NCI-H1092 (cell line): Measurements from ENCODE around the gene BMP5.

ENCODE experiments used
- DNase-seq: peaks from one replicate; lab custom pipeline; 2025; lab: John Stamatoyannopoulos, UW

The BMP5 gene

DNA sequence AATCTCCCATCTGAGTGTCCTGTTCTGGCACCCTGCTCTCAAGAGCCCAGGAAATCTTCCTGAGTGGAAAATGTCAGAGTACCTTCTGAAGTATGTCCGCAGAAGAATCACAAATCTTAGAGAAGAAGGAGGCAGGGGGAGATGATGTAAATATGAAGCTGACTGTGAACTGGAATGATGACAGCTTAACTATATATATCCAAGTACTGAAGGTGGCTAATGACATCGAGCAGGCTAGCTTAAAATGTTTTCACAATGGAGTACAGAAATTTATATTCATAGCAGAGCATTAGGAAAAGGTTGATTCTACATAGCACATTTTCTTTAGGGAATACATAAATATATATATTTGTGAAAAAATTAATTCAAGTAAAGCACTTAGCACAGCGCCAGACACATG, 64.3 kb downstream of the BMP5 start:
- DNase-seq: no peak

DNA sequence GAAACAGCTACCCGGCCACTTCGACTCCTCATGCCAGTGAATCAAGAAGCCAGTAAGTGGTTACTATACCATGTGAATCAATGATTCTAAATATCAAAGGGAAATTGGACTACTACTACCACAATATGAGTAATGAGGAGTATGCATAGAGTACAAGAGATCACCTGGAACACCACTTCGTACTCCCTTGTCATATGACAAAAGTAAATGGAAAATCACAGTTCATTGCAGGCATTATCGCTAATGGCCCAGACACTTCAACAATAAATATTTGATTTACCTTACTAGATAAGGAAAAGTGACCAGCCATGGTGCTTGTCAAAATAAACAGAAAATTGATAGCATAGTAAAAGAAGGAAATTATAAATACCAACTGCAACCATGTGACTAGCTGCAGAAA, 73.1 kb downstream of the BMP5 start:
- DNase-seq: no peak

DNA sequence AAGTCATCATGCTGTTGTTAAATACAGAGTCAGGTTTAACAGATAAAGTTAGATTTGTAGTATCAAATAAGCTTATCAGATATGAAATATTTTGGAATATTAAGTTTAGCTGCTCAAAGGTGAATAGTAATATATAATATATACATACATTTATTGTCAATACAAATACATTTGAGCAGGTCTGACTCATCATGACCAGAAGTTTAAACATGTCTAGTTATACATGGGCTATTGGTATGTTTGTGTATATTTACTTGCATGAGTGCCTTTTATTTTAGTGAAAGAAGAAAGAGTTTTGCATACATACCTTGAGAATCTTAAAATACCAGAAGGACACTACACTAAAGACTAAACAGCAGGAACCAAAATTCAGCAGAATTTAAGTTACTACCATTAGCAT, 76.8 kb downstream of the BMP5 start:
- DNase-seq: no peak

DNA sequence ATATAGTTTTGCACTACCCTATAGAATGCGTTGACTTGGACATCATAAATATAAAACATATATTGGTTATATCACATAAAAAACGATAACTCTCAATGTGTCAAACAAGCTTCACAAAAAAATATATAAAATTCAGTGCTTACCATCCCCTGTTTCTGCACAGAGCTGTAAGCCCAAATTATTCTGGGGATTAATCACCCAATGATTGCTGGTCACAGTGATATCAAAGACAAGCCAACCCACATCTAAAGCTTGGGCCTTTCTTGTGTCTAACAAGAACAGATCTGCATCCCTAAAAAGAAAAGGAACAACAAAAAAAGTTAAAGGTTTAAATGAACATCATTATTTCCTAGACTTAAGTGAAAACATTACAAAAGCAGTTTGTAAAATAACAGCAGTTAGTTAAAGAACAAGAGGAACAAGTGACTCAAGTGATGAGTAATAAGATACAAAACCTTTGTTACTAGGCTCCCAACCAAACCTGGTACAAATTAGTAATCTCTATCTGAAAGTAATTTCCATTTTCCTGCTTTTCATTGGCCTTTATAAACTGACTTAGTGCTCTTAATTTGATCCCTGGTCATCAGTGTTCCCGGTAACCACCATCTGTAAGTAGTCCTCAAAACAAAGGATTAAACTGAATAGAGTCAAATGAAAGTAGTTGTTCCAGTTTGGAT, 81.1 kb downstream of the BMP5 start:
- DNase-seq: no peak

DNA sequence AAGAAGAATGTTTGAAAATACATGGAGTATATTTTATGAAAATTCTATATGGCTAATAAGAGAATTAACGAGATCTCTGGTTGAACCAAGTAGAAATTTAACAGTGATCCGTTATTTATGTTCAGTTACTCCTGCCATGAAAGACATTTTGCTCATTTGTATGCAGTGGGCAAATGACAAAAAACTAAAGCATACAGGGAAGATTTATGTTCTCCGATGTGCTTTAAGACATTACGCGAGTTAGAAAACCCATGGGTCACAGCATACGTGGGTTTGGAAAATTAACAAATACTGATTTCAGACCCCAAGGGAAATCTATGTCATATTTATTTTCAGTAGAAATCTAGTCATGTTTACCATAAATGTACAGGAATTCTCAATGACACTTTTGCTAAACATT, 90.1 kb downstream of the BMP5 start:
- no peak for DNase-seq

DNA sequence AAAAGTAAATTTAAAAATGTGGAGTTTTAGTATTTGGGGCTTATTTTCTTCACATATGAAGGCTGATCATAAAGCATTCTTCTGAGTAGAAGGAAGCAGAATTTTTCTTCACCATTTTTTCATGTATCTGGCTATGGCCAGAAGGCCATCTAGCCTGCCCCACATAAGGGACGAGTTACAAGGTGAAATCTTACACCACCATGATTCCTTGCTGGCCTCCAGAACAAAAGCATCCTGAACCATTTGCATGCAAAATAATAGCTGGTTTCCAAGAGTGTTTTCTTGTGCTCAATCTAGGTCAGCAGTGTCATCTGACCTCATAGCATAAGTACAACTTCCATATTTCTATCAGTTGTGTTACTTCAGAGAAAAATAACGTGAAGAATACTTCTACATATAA, 93.1 kb downstream of the BMP5 start:
- DNase-seq: no peak

DNA sequence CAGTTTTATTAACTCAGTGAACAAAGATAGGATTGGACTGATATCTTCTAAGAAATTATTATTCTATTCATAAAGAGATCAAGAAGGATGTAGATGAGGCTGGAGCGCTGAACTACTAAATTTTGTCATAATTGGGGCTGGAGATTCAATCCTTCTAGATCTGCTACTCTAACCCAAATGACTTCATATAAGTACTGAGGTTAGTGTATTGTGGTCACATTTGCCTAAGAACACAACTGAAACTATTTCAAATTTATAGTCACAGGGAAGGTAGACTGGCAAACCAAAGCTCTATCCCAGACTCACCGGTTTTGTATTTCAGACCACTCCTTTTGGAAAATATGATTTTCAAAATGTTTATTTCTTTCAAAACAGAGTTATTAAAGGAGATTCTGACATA, 96.7 kb downstream of the BMP5 start:
- DNase-seq: no peak

DNA sequence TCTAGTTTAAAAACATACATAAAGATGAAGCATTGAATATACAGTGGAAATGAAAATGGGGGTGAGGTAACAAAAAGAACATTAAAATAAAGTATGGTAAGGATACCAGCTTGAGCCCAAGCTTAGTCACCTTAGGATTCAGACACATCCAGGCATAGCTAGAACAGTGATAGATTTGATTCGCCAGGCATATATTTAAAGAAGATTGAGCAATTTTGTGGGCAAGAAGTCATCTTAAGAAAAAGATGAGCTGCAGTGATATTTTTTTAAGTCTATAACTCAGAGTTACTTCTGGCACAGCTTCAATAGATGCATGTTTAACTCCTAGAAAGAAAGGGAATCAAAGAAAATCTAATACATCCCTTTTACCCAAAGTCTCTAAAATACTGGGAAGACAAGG, 97.9 kb downstream of the BMP5 start:
- no peak for DNase-seq

DNA sequence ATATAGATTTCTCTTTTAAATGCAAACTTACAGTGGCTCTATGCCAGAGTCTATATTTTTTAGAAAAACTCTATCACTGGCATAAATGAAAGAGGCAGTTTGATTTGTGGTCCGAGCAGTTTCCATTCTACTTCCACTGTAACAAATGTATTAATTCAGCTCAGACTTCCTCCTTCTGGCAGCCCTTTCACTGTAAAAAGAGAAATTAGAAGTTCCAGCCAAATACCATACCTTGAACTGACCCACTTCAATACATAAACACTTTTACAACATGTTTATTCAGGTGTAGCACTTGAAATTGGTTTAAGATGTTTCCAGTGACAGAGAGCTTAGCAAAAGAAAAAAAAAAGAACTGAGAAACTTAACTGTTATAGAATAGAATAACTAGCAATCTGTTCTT, 99.3 kb downstream of the BMP5 start:
- DNase-seq: no peak

DNA sequence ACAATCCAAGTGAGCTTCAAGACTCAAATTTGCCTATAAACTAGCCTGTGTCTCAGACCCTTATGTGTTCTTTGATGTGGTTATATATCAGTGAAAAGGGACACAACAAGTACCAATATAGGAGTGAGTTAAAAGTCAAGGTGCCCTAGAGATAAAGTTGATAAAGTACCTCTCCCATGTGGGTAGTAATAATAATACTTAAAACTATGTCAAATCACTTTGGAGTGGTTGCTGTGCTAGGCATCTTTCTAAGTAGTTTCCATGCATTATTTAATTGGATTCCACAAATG, 100.4 kb downstream of the BMP5 start:
- DNase-seq: no peak

DNA sequence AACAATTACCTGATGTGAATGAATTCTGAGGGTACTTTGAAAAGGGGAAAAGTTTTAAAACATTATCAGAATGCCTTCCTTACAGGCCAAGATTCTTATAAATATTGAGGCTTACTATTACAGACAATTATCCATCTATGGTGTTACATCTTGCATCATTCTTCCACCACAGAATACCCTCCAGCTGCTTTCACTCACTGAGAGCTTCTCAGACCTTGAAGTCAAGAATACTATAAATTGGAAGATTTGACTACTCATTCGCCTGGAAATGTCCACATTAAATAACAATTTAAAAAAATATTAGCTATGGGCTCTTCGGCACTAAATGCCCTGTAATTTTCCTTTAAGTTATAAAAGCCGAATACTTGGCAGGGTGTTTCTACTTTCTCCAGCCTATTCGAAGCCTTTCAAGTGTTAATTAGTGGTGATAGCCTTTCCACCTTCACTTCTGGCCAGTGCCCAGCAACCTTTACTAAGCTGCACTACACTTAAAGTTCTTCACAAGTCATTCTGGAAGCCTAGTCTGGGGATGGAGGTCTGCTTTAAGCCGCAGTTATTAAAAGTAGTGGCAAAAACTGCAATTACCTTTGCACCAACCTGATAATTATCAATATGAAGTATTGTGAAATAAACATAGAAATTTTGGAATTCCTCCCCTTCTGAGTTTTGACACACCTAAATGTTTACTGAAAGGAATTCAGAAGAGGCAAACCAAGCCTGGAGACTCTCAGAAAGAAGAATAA, 100.9 kb downstream of the BMP5 start:
- DNase-seq: no peak

DNA sequence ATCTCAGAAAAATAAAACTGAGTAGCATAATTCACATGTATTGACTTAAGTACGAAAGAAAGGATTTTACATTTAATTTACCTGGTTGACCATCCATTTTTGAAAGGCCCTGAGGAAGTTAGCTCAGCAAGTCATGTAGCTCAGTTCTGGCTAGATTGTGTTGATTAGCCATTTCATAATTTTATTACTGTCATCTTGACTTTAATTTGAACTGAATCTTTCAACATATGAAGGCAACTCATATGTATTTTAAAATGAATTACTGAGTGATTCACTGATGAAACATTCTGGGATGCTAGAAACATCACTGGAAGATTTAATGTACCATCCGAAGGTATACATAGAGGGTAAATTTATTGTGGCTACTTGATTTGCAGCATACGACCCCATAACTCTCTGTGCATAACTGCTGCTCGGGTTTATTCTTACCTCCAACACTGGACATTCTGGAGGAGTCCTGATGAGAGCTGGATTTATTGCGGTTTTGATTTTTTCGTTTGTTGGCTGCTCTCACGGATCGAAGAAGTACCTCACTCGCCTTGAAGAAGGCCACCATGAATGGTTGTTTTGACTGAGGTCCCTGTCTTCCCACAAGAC, 101.7 kb downstream of the BMP5 start:
- no peak for DNase-seq

DNA sequence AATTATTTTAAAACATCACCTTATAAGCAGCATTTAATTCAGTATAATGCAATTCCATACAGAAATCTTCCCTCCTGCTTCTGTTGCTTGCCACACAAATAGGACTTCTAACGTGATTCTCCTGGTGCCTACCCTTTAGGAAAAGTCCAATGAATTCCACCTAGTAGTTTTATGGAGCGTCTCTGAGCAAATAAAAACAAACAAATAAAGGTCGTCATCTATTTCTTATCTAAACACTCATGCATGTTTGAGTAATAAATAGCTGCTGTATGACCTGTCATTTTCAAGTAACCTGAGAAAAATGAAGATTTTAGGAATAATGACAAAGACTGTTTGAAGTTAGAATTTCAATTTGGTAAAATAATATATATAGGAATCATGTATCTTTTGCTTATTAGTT, 102.7 kb downstream of the BMP5 start:
- no peak for DNase-seq

DNA sequence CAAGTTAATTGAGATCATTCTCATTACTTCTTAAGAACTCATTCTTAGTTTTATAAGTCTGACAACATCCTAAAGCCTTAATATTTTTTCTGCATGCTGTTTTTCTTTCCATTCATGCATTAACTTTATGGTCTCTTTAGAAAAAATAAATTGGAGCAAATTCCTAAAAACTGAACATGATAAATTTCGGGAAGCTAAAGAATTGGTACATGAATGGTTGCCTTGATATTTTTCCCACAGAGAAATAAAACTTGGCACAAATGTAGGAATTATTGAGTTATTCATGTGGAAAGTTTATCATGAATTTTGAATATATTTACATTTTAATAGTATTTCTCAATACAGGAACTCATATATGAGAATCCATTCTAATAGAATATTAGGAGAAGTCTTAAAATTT, 115.9 kb downstream of the BMP5 start:
- DNase-seq: no peak

DNA sequence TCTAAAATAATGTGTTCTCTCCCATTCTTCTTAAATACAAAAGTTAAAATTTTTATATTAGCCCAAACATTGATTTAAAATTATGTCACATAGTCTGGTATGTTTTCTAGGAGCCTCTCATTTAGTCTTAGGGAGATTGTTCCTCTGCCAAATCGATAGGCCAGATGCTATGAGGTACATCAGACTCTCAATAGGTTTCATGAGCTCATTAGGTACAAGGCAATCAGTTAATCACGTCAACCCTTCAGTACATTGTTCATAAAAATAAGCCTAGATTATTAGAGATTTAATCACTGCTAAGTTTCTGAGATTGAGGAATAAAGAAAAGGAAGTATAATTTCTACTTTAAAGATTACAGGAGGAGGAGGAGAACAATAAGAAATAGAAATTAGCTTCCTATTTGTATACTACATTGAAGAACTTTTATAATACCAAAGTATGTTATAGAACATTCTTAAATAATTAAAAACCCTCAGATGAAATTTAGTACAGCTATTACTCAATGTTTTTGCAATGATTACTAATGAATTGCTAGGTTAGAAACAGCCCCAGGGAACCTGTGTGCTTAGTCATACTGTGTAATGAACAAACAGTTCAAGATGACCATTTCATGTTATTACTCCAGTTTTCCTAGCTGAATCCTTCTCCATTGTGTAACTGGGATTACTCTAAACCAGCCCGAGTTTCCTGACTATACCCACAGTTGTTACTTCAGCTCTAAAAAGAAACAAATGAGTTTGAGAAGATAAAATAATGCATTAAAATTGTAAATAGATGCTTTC, 117.0 kb downstream of the BMP5 start:
- DNase-seq: no peak

DNA sequence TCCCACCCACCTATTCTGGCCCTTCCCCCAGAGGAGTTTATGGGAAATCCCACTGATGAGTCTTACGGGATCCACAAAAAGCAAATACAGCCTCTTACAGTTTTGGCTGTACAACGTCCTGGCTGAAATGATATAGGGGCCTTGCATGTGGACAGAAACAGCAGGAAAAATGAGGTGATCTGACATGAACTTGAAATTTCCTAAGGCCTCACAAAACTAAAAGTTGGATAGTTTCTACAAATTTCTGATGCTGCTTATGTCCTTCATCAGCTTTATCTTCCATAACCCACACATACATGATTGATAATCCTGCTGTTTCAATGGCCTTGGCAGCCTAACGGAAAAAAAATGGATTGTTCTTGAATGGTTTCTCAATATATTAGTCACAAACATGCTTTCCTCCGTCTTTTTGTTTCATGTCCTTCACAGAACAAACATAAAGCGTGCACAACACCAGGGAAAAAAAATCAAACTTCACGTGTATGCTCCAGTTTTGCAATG, 118.8 kb downstream of the BMP5 start:
- no peak for DNase-seq

DNA sequence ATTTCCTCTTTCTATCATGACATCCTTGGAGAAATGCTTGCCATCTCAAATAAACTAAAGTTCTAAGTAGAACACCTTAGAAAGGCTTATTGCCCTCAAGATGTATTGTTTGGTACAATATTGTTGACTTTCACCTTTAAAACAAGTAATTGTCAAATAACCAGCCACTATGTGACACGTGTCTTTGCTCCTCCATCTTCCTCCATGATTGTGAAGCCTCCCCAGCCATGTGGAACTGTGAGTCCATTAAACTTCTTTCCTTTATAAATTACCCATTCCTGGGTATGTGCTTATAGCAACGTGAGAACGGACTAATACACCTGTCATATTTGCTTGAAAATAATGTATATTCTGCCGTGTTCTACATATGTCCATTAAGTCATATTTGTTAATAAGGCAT, 126.5 kb downstream of the BMP5 start:
- DNase-seq: no peak

DNA sequence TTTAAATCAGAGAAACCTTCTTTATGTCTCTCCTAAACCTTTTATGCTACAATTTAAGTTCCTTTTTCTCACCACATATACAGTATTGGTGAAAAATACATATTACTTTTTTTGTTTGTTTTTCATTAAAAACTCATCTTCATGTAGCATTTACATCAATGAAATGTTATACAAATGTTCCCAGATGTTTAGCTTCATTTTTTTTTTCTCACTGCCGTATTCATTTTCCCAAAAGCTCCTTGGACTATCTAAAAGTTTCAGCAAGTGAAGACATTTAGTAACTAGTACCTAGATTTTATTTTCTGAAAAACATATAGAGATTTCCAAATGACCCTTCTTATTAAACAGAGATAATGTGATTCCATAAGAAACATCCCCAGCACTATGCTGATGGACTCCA, 128.9 kb downstream of the BMP5 start:
- no peak for DNase-seq

DNA sequence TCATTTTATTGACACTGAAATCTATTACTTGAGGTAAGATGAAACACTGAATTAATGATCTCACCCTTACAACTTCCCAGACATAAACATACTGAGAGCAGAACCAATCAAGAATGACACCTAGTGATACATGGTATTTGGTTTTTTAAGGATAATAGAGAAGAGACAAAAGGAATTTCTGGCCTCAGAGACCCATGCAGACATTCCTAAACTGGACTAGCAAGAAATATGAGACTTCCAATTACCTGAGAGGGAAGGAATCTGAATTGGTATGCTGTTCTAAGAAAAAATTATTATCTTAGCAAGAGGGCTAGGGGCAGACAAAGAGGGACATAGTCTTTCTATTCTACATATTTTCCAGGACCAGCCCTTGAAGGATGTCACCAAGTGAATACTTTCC, 141.1 kb downstream of the BMP5 start:
- DNase-seq: no peak

DNA sequence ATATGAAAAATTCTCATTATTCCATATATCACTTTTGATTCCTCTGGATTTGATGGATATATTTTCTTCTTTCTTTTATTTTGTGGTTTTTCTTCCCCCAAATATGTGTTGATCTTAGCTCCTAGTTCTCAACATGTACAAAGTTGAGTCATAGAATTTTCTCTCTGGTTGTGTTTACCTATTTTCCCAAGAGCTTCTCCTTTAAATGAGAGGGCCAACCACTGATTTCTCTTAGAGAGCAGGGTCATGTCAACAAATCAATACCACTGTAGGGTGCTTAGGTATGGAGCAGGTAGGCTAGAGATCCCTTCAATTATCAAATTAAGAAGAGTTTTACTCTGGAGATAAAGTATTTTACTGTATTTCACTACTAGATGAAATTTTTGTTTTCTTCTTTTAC, 145.7 kb downstream of the BMP5 start:
- no peak for DNase-seq

DNA sequence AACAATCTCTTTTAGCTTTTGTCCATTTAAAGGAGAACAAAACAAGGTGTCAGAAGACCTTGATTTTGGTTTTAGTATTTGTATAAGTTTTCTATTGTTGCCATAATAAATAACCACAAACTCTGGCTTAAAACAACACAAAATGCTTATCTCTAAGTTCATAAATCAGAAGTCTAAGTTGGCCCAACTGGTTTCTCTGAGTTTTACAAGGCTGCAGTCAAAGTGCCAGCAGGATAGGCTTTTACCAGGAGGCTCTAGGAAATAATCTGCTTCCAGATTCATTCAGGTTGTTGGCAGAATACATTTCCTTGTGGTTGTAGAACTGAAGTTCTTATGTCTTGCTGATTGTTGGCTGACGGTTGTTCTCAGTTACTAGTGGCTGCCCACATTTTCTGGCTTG, 149.2 kb downstream of the BMP5 start:
- no peak for DNase-seq

DNA sequence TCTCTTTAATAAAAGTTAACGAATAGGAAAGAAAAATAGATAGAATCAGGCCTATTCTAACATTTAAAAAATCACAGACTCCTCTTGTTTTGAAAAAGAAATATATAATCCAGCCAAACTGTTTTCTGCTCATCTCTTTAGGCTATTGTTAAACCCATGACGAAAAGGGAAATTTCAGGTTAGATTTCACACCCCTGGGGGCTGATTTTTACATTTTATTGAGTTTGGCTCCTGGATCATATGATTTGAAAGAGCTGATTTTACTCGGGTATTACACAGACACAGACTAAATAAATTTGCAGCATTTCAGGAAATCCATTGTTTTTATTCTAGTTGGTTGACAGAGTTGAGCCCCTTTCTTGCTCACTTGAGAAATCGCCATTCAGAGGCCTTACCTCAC, 160.6 kb downstream of the BMP5 start:
- no peak for DNase-seq

DNA sequence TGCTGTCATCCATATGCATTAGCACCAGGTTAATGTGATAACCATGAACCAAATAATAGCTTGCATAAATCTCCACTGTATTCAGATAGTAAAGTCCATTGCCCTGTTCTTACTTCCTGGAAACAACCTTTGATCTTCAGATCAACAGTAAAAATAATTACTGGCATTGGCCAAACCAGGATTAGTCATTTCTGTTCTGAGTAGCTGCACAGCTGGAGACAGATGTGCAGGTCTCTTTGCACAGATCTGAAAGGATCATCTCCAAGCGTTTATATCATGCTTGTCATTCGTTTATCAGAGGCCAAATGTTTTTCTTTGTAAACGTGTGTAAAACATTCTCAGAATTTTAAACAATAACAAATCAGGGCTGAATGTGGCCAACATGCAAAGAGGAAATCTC, 162.0 kb downstream of the BMP5 start:
- DNase-seq: no peak
